T-helper 2 cell (primary cell): ENCODE results near the gene UNC93A.
"Not testable (repeated sequence)": the region's sequence is repeated elsewhere in the genome, so short reads cannot be mapped to it uniquely, and the experiment has no call there.

Source experiments
- DNase-seq, 5 experiments: peaks; one replicate each; pipeline versions ENCODE4 v3.0.0 to v3.0.0-alpha.2; 2012 to 2022

Gene UNC93A

DNA sequence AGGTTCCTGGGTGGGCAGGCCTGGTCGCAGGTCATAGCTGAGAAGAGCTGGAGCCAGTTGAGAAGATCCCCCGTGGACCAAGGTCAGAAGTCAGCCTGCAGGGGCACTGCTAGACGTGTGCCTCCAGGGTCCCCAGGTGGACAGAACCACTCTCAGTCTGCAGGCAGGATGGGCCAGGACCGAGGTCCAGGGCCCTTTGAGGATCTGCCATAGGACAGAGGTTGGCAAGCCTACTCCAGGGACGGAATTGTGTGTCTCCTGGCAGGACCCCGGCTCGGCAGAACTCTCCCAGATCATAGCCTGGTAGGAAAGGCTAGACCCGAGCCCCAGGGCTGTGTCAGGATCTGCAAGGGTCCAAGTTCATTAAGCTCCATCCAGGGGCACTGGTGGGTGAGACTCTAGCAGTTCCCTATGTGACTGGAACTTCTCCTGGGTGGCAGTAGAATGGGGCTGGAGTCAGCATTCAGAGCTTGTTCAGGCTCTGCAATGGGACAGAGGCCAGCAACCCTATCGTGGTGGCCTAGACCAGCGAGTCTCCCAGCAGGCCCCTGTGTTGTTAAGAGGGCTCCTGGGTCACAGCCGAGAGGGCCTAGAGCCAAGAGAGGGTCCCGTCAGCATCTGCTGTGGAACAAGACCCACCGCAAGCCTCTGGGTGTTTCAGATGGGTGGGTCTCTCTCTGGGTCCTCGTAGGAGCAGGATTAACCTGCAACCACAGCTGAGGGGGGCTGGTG, 51.9 kb downstream of the UNC93A start:
- no peak for DNase-seq

DNA sequence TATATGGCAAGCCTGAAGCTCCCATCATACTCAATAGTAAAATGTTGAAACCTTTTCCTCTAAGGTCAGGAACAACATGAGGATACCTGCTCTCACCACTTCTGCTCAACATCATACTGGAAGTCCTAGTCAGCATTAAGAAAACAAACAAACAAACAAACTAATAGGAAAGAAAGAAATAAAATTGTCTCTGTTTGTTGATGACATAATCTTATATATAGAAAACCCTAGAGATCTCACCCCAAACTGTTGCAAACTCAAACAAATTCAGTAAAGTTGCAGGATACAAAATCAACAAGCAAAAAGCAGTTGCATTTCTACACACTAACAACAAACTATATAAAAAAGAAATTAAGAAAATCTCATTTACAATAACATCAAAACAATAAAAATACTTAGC, 54.2 kb downstream of the UNC93A start:
- no peak for DNase-seq

DNA sequence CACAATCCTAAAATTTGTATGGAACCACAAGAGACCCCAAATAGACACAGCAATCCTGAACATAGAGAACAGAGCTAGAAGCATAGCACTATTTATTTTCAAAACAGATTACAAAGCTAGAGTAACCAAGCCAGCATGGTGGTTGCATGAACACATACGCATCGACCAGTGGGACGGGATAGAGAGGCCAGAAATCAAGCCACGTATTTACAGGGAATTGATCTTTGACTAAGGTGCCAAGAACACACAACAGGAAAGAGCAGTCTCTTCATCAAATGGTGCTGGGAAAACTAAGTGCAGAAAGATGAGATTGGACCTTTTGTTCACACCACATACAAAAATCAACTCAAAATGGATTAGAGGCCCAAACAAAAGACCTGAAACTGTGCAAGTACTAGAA, 54.8 kb downstream of the UNC93A start:
- DNase-seq, result no peak

DNA sequence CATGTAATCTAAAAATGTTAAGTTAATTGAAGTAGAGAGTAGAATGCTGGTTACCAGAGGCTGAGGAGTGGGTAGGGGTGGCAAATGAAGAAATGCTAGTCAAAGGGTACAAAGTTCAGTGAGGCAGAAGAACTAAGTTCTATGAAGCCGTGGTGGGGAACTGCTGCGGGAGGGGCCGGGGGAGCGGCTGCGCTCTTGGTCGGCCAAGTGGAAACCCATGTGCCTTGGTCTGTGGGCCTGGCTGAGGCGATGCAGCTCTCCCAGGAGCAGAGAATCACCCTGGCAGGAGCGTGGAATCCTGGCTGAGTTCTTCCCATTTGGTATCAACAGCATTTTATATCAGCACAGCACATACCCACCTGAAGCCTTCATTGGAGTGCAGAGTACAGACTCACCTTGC, 56.1 kb downstream of the UNC93A start:
- no peak for DNase-seq

DNA sequence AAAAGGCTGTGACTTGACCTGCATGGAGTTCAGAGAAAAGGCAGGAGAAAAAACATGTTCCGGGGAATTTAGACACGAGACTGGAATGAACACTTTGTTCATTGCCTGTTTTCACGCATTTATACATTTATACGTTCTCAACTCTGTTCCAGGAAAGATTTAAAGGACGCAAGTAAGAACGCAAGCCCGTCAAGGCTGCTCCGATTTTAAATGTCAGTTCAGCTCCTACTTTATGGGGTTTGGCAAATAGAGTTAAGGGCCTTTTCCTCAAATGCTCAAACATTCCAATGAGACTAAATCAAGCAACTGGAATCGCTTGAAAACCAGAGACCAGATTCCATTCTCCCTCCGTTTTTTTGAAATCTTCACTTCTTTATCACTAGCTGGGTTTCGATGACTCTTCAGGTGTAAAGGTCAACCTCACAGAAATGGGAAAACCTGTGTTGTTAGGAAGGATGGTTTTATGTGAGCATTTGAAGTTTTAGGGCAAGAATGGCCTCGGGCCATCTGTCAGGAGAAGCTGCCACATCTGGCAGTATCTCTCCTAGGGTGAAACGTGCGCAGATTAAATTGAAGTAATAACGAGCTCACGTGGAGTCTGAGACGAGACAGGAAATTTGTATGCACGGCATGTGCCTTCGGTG, 58.6 kb downstream of the UNC93A start:
- DNase-seq, result peak in 1 of 5 experiments; percentile 25

DNA sequence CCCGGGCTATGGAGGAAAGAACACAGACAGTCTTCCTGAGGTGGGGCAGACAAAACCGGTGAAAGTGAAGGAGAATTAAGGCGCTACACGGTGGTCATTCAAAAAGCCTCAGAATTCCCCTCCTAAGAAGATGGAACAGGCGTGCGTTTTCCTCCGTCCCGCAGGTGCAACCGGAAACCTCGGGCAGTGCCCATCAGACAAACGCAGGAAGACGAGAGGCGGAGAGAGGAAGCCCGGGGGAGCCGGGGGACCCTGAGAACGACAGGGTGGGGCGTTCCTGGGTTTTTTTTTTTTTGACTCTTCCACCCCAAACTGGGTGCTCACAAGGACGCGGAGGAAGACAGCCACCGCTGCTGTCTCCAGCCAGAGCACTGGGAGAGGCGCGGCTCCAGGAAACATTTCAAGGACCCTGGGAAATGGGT, 59.2 kb downstream of the UNC93A start:
- peak in 1 of 5 experiments; percentile 30 for DNase-seq

DNA sequence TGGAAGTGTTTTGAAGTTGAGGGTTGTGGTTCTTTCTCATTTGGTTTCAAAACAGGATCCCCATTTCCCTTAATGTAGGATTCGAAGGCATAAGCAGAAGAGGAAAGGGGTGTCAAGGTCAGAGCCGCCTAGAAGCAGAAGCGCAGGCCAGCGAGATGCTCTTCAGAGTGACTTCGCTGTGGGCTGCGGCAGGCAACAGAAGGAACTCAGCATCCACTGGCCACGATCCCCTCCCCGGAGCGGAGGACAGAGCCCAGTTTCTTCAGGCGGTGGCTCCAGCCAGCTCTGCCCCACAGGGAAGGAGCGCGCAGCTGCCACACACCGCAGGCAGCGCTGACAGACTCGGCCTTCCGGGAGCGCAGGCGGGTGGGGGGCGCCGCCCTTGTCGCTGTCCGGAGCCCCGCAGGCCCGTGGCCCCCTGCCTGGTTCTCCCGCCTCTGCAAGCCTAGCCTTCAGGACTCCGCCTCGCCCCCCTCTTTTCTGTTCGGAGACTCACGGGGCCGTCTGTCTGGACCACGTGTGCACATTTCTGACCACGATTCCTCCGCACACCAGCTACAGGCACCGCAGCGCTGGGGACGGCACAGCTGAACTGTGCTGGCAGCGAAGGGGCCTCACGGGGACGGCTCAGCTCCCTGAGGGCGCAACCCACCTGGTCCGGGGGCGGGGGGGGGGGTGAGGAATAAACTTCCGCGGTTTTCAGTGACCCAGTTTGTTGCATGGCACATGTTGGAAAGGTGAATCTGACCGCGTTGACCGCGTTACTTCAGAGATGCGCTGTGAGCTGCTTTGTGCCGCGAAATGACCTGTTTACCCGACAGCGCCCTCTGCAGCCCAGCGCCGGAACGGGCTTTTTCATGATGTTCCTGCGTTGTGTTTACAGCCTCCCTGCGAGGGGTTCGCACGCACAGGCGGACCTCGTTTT, 59.9 kb downstream of the UNC93A start:
- peak; percentile 55 to 96 (median 79) for DNase-seq

DNA sequence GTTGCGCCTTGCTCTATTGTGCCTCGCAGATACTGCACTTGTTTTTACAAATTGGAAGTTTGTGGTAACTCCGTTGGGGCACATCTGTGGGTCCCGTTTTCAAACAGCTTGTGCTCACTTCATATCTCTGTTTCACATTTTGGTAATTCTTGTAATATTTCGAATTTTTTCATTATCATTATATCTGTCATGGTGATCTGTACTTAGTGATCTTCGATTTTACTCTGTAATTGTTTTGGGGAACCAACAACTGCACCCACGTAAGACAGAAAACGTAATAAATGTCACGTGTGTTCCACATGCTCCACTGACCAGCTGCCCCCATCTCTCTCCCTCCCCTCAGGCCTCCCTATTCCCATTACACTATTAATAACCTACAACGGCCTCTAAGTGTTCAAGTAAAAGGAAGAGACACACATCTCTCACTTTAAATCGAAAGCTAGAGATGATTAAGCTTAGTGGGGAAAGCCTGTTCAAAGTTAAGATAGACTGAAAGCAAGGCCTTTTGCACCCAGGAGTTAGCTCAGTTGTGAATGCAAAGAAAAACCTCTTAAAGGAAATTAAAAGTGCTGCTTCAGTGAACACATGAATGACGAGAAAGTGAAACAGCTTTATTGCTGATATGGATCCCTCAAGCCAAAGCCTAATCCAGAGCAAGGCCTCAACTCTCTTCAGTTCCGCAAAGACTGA, 60.7 kb downstream of the UNC93A start:
- peak in 1 of 5 experiments; percentile 89 for DNase-seq

DNA sequence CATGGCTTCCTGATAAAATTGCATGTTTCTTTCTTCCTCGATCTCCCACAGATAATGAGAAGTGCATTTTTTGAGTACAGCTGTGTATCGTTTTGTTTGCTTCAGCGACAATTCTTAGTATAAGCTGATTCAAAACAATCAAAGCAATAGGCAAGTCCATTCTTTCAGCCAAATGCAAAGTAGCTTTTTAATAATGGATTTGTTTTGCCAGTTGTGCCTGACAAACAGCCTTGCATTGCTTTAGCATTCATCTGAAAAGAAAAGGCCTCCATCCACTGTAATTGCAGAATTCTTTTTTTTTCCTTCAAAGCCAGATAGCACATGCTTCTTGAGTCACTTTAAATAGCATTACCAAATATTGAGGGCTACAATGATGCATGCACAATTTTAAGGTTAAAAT, 65.8 kb downstream of the UNC93A start:
- DNase-seq, result no peak

DNA sequence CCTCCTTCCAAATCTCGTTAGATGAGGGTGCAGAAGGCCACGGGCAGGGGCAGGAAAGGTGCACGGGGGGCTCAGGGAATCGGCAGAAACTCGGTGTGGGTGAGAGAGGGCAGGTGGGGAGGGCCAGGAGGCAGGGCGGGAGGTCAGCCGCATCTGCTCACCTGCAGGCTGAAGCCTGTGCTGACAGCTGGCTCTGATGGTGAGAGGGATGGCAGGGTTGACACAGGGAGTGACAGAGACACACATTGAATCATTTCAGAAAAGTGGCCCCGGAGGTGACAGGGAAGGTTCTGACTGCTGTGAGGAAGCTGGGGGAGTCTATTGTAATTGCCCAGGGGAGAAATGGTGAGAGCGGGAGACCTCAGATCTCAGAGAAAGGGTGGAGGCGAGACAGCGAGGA, 67.3 kb downstream of the UNC93A start:
- not testable (repeated sequence) for DNase-seq

DNA sequence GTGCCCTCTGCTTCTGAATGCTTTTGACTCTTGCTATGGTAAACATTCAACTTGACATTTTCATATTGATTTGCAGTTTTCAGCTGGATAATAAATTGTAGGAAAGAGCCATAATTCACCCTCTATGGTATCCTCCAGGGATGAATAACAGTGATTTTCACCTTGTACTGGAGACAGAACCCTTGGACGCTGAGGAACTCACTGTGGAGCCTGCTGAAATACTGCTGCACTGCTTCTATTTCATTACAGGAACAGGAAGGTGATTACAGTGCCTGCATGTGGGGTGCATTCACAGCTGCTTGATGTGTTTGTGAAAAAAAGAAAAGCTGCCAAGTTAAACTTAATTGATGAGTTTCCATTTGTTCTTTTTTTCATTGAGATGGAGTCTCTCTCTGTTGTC, 70.1 kb downstream of the UNC93A start:
- not testable (repeated sequence) for DNase-seq
